Measurements from ENCODE around the gene NUPR1.
"Not testable (repeated sequence)": the region's sequence is repeated elsewhere in the genome, so short reads cannot be mapped to it uniquely, and the experiment has no call there.

The NUPR1 gene

DNA sequence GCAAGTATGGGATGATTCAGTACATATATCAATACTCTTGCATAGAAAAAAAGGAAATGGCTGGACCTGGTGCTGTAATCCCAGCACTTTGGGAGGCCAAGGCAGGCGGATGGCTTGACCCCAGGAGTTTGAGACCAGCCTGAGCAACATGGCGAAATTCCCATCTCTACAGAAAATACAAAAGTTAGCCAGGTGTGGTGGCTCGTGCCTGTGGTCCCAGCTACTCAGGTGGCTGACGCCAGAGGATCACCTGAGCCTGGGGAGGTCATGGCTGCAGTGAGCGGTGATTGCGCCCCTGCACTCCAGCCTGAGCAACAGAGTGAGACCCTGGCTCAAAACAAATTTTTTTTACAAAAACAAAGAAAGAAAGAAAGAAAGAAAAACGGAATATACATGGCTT, 7.9 kb upstream of the NUPR1 start:
- Histone ChIP-seq H3K9me2 (replicated peaks; ENCODE audit: insufficient read depth, low read length) (no peaks in the 10 kb centered on the region), H3K4me2 (ENCODE audit: low read depth, low read length) (no peak overlapping the region), H3K27ac (ENCODE audit: low read length) (no peak overlapping the region), H3K4me3 (ENCODE audit: low read length) (no peak overlapping the region), H3K9ac (ENCODE audit: low read length) (no peak overlapping the region), H3K79me2 (ENCODE audit: low read length) (no peaks in the 10 kb centered on the region), H3K4me1 (ENCODE audit: low read length) (no peaks in the 10 kb centered on the region), H3F3A (ENCODE audit: insufficient read depth, low read length) (no peaks in the 10 kb centered on the region), H3K9me3 (replicated peaks; ENCODE audit: insufficient read depth, low read length) (no peaks in the 10 kb centered on the region), H3K27me3 (replicated peaks; ENCODE audit: insufficient read depth, low read length) (0 out of 2 replicates have a peak, but pooled peaks cover 8% of the 10 kb centered on the region), H2AFZ (ENCODE audit: low read length) (no peak overlapping the region), H3K36me3 (replicated peaks; ENCODE audit: insufficient read depth, low read length) (no peaks in the 10 kb centered on the region), H4K20me1 (ENCODE audit: insufficient read depth, low read length) (no peaks in the 10 kb centered on the region)
- TF ChIP-seq EZH2phosphoT487 (IDR thresholded peaks at IDR 0.05; ENCODE audit: low read length) (no peak), EZH2 (optimal IDR thresholded peaks at IDR 0.05; ENCODE audit: low read depth, low read length) (no peak)
- TF ChIP-seq, protein P1, sequence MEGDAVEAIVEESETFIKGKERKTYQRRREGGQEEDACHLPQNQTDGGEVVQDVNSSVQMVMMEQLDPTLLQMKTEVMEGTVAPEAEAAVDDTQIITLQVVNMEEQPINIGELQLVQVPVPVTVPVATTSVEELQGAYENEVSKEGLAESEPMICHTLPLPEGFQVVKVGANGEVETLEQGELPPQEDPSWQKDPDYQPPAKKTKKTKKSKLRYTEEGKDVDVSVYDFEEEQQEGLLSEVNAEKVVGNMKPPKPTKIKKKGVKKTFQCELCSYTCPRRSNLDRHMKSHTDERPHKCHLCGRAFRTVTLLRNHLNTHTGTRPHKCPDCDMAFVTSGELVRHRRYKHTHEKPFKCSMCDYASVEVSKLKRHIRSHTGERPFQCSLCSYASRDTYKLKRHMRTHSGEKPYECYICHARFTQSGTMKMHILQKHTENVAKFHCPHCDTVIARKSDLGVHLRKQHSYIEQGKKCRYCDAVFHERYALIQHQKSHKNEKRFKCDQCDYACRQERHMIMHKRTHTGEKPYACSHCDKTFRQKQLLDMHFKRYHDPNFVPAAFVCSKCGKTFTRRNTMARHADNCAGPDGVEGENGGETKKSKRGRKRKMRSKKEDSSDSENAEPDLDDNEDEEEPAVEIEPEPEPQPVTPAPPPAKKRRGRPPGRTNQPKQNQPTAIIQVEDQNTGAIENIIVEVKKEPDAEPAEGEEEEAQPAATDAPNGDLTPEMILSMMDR (IDR thresholded peaks at IDR 0.05; ENCODE audit: low read length): no peak
- no peak for DNase-seq

DNA sequence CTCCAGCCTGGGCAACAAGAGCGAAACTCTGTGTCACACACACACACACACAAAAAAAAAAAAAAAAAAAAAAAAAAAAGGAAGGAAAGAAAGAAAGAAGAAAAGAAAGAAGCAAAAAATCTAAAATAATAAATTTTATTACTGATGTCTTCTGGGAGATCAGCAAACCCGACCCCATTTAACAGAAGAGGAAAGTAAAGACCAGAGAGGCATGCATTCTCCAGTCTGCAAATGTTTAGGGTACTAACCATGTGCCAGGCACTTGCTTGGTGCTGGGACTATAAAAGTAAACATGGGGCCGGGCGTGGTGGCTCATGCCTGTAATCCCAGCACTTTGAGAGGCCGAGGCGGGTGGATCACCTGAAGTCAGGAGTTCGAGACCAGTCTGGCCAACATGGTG, 7.2 kb upstream of the NUPR1 start:
- not testable (repeated sequence) for H3K9me2 ChIP-seq (replicated peaks; ENCODE audit: insufficient read depth, low read length); H3K4me2 ChIP-seq (ENCODE audit: low read depth, low read length); DNase-seq; H3K9me3 ChIP-seq (replicated peaks; ENCODE audit: insufficient read depth, low read length); H3F3A ChIP-seq (ENCODE audit: insufficient read depth, low read length); H3K27me3 ChIP-seq (replicated peaks; ENCODE audit: insufficient read depth, low read length); H4K20me1 ChIP-seq (ENCODE audit: insufficient read depth, low read length); H3K36me3 ChIP-seq (replicated peaks; ENCODE audit: insufficient read depth, low read length); H3K79me2 ChIP-seq (ENCODE audit: low read length); H3K4me3 ChIP-seq (ENCODE audit: low read length); H3K9ac ChIP-seq (ENCODE audit: low read length); H3K27ac ChIP-seq (ENCODE audit: low read length); H2AFZ ChIP-seq (ENCODE audit: low read length); H3K4me1 ChIP-seq (ENCODE audit: low read length)

DNA sequence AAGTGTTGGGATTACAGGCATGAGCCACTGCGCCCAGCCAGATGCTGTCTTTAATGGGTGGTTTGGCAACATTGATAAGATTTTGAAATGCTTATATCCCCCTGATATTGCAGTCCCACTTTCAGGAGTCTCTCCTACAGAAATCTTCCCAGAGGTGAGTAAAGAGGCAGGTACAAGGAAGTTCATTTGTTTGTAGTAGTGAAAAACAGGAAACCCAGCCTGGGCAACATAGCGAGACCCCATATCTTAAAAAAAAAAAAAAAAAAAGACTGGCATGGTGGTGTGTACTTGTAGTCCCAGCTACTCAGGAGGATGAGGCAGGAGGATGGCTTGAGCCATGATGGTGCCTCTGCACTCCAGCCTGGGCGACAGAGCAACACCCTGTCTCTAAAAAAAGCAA, 6.2 kb upstream of the NUPR1 start:
- H3K4me1 ChIP-seq (ENCODE audit: low read length): no peaks in the 10 kb centered on the region
- no peaks in the 10 kb centered on the region for H3K9me3 ChIP-seq (replicated peaks; ENCODE audit: insufficient read depth, low read length)
- no peaks in the 10 kb centered on the region for H3K36me3 ChIP-seq (replicated peaks; ENCODE audit: insufficient read depth, low read length)
- no peak for DNase-seq
- no peak overlapping the region for H3K9ac ChIP-seq (ENCODE audit: low read length)
- H3K79me2 ChIP-seq (ENCODE audit: low read length): no peaks in the 10 kb centered on the region
- H3K4me2 ChIP-seq (ENCODE audit: low read depth, low read length): no peak overlapping the region
- 0 out of 2 replicates have a peak, but pooled peaks cover 8% of the 10 kb centered on the region for H3K27me3 ChIP-seq (replicated peaks; ENCODE audit: insufficient read depth, low read length)
- H3K27ac ChIP-seq (ENCODE audit: low read length): no peak overlapping the region
- no peak overlapping the region for H3K4me3 ChIP-seq (ENCODE audit: low read length)
- H2AFZ ChIP-seq (ENCODE audit: low read length): no peak overlapping the region
- H4K20me1 ChIP-seq (ENCODE audit: insufficient read depth, low read length): no peaks in the 10 kb centered on the region
- H3K9me2 ChIP-seq (replicated peaks; ENCODE audit: insufficient read depth, low read length): no peaks in the 10 kb centered on the region
- TF ChIP-seq, protein P1 (IDR thresholded peaks at IDR 0.05; ENCODE audit: low read length): no peak
- TF ChIP-seq EZH2 (optimal IDR thresholded peaks at IDR 0.05; ENCODE audit: low read depth, low read length) (no peak), EZH2phosphoT487 (IDR thresholded peaks at IDR 0.05; ENCODE audit: low read length) (no peak)
- H3F3A ChIP-seq (ENCODE audit: insufficient read depth, low read length): no peaks in the 10 kb centered on the region

DNA sequence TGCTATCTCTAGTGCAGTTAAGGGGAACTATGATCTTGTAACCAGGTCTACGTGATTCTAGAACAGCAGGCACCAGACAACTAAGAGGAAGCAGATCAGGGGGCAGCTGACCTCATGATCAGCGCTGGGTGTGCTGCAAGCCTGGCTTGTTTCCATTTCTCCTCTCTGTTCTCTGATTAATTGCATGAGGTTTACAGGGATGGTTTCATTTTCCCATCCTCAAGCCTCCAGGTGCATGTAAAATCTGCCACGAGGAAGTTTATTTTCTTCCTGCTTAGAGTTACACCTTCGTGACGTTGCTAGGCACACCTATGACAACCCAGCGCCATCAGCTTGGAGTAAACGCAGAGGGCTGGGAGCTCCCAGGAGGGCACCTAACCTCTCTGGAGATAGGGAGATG, 4.3 kb upstream of the NUPR1 start:
- H3K4me1 ChIP-seq (ENCODE audit: low read length): no peaks in the 10 kb centered on the region
- H3K9ac ChIP-seq (ENCODE audit: low read length): no peak overlapping the region
- H2AFZ ChIP-seq (ENCODE audit: low read length): no peak overlapping the region
- 0 out of 2 replicates have a peak, but pooled peaks cover 5% of the 10 kb centered on the region for H3K27me3 ChIP-seq (replicated peaks; ENCODE audit: insufficient read depth, low read length)
- TF ChIP-seq, protein P1 (IDR thresholded peaks at IDR 0.05; ENCODE audit: low read length): no peak
- TF ChIP-seq EZH2phosphoT487 (IDR thresholded peaks at IDR 0.05; ENCODE audit: low read length): no peak
- TF ChIP-seq EZH2 (optimal IDR thresholded peaks at IDR 0.05; ENCODE audit: low read depth, low read length): no peak
- no peaks in the 10 kb centered on the region for H4K20me1 ChIP-seq (ENCODE audit: insufficient read depth, low read length)
- H3K9me2 ChIP-seq (replicated peaks; ENCODE audit: insufficient read depth, low read length): no peaks in the 10 kb centered on the region
- H3K4me3 ChIP-seq (ENCODE audit: low read length): no peak overlapping the region
- H3F3A ChIP-seq (ENCODE audit: insufficient read depth, low read length): no peaks in the 10 kb centered on the region
- no peak overlapping the region for H3K4me2 ChIP-seq (ENCODE audit: low read depth, low read length)
- H3K36me3 ChIP-seq (replicated peaks; ENCODE audit: insufficient read depth, low read length): no peaks in the 10 kb centered on the region
- no peaks in the 10 kb centered on the region for H3K9me3 ChIP-seq (replicated peaks; ENCODE audit: insufficient read depth, low read length)
- no peak overlapping the region for H3K27ac ChIP-seq (ENCODE audit: low read length)
- DNase-seq: no peak
- no peaks in the 10 kb centered on the region for H3K79me2 ChIP-seq (ENCODE audit: low read length)

Measured in MM.1S (cell line).